ENCODE results near the gene ATP4B. TPM values are rescaled to one million over a fixed set of nuclear protein-coding genes. Genes with fewer than 3 reads are reported as not detected.

ATP4B gene
- total and polyA plus RNA-seq, 12 donors: 0.01 TPM; not detected in 11

GRCh38 chr13:113602291-113602988 lies 55.6 kb downstream of the ATP4B start:
- intact Hi-C loops (cut with DNase I): no loop called here
- H3K9me3 ChIP-seq: no peaks in the 10 kb centered on the region
- H3K36me3 ChIP-seq: peaks cover 0 to 31% (median 0%) of the 10 kb centered on the region in 9 donors
- H3K4me3 ChIP-seq: no peak overlapping the region
- no peak for ATAC-seq
- DNase-seq: no peak
- peaks cover 0 to 12% (median 0%) of the 10 kb centered on the region in 9 donors for H3K4me1 ChIP-seq
- 89 to 90% methylated on average over 15 of the region's 15 CpGs for WGBS, 2 donors
- no peaks in the 10 kb centered on the region for H3K27me3 ChIP-seq
- no peak overlapping the region for H3K27ac ChIP-seq
- TF ChIP-seq CTCF (IDR thresholded peaks at IDR 0.05): no peak

- no peaks in the 10 kb centered on the region for H3K9me3 ChIP-seq
- H3K36me3 ChIP-seq: peaks cover 0 to 41% (median 0%) of the 10 kb centered on the region in 9 donors
- no peak for TF ChIP-seq CTCF (IDR thresholded peaks at IDR 0.05)
- ATAC-seq (no peak), DNase-seq (no peak)
- H3K4me3 ChIP-seq: no peak overlapping the region
- WGBS, 2 donors: 96 to 97% methylated on average over 28 of the region's 28 CpGs
- H3K4me1 ChIP-seq: peaks cover 0 to 2% (median 0%) of the 10 kb centered on the region in 9 donors
- H3K27me3 ChIP-seq: no peaks in the 10 kb centered on the region
- intact Hi-C loops (cut with DNase I): no loop called here
- no peak overlapping the region for H3K27ac ChIP-seq
Measured at GRCh38 chr13:113601166-113602070, 56.6 kb downstream of the ATP4B start.

GRCh38 chr13:113599391-113599790 lies 58.6 kb downstream of the ATP4B start:
- H3K27me3 ChIP-seq: no peaks in the 10 kb centered on the region
- peaks cover 0 to 47% (median 0%) of the 10 kb centered on the region in 9 donors for H3K36me3 ChIP-seq
- ATAC-seq (no peak), DNase-seq (no peak)
- no peak overlapping the region for H3K27ac ChIP-seq
- H3K4me1 ChIP-seq: no peaks in the 10 kb centered on the region
- no peak for TF ChIP-seq CTCF (IDR thresholded peaks at IDR 0.05)
- WGBS, 2 donors: 94 to 98% methylated on average over 12 of the region's 12 CpGs
- intact Hi-C loops (cut with DNase I): no loop called here
- H3K4me3 ChIP-seq: no peak overlapping the region
- H3K9me3 ChIP-seq: no peaks in the 10 kb centered on the region

Other genes starting within 250 kb of the ATP4B start
- 100 to 1,000 TPM; 381 to 939 (median 762) TPM for gene ADPRHL1, start 204.7 kb downstream of the ATP4B start, total RNA-seq
- 100 to 1,000 TPM; 163 to 192 TPM for gene ADPRHL1, start 204.7 kb downstream of the ATP4B start, polyA plus RNA-seq
- gene DCUN1D2, start 167.5 kb downstream of the ATP4B start, total RNA-seq: 100 to 1,000 TPM in 9 of 10 donors, 10 to 100 TPM in 1; 97.7 to 307 (median 225) TPM
- gene DCUN1D2, start 167.5 kb downstream of the ATP4B start, polyA plus RNA-seq: 10 to 100 TPM; 40.9 to 73.3 TPM
- gene TFDP1, start 73.4 kb downstream of the ATP4B start, total RNA-seq: 10 to 100 TPM; 30.9 to 51.4 (median 38.3) TPM
- gene TFDP1, start 73.4 kb downstream of the ATP4B start, polyA plus RNA-seq: 10 to 100 TPM; 16.4 to 23.0 TPM
- under 1 TPM in 6 of 10 donors, not detected in 4; 0.09 to 0.79 (median 0.22) TPM for gene GRK1, start 9.0 kb upstream of the ATP4B start, total RNA-seq
- gene GRK1, start 9.0 kb upstream of the ATP4B start, polyA plus RNA-seq: under 1 TPM; 0.01 to 0.22 TPM
- 10 to 100 TPM in 2 of 10 donors, 1 to 10 TPM in 8; 2.4 to 11.1 (median 5.5) TPM for gene TMEM255B, start 101.0 kb upstream of the ATP4B start, total RNA-seq
- 10 to 100 TPM in 1 of 2 donors, 1 to 10 TPM in 1; 8.6 to 12.9 TPM for gene TMEM255B, start 101.0 kb upstream of the ATP4B start, polyA plus RNA-seq
- 100 to 1,000 TPM; 146 to 223 (median 174) TPM for gene GAS6, start 205.9 kb upstream of the ATP4B start, total RNA-seq
- gene GAS6, start 205.9 kb upstream of the ATP4B start, polyA plus RNA-seq: 100 to 1,000 TPM; 113 to 280 TPM

All from heart right ventricle (tissue), 16 donors.